ENCODE data around the gene KRT80. TPM values are rescaled to one million over a fixed set of nuclear protein-coding genes. Genes with fewer than 3 reads are reported as not detected.

Gene KRT80
- total RNA-seq, 1 donor from 2014 or later, result 10.7 TPM

GRCh38 chr12:52148464-52149181 lies 43.2 kb downstream of the KRT80 start:
- no peak for DNase-seq (ENCODE audit: low spot score)
- Mint-ChIP-seq H3K9me3 (ENCODE audit: low read depth) (no peaks in the 10 kb centered on the region), H3K36me3 (ENCODE audit: low read depth) (no peaks in the 10 kb centered on the region), H3K27ac (ENCODE audit: unreplicated experiment) (peak overlapping the region; percentile 93), H3K27me3 (ENCODE audit: low read depth) (no peaks in the 10 kb centered on the region), H3K4me1 (ENCODE audit: low read depth) (peaks cover 70% of the 10 kb centered on the region), H3K4me3 (ENCODE audit: unreplicated experiment) (no peak overlapping the region)
- TF ChIP-seq, protein P1, sequence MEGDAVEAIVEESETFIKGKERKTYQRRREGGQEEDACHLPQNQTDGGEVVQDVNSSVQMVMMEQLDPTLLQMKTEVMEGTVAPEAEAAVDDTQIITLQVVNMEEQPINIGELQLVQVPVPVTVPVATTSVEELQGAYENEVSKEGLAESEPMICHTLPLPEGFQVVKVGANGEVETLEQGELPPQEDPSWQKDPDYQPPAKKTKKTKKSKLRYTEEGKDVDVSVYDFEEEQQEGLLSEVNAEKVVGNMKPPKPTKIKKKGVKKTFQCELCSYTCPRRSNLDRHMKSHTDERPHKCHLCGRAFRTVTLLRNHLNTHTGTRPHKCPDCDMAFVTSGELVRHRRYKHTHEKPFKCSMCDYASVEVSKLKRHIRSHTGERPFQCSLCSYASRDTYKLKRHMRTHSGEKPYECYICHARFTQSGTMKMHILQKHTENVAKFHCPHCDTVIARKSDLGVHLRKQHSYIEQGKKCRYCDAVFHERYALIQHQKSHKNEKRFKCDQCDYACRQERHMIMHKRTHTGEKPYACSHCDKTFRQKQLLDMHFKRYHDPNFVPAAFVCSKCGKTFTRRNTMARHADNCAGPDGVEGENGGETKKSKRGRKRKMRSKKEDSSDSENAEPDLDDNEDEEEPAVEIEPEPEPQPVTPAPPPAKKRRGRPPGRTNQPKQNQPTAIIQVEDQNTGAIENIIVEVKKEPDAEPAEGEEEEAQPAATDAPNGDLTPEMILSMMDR (IDR thresholded peaks at IDR 0.05), result no peak

- peaks cover 73% of the 10 kb centered on the region for H3K4me1 Mint-ChIP-seq (ENCODE audit: low read depth)
- no peak overlapping the region for H3K4me3 Mint-ChIP-seq (ENCODE audit: unreplicated experiment)
- no peak for DNase-seq (ENCODE audit: low spot score)
- peak overlapping the region; percentile 93 for H3K27ac Mint-ChIP-seq (ENCODE audit: unreplicated experiment)
- H3K27me3 Mint-ChIP-seq (ENCODE audit: low read depth), result no peaks in the 10 kb centered on the region
- H3K36me3 Mint-ChIP-seq (ENCODE audit: low read depth), result no peaks in the 10 kb centered on the region
- TF ChIP-seq, protein P1 (IDR thresholded peaks at IDR 0.05), result no peak
- H3K9me3 Mint-ChIP-seq (ENCODE audit: low read depth), result no peaks in the 10 kb centered on the region
Measured at GRCh38 chr12:52147964-52148463, 43.8 kb downstream of the KRT80 start.

GRCh38 chr12:52147367-52147963 lies 44.3 kb downstream of the KRT80 start:
- Mint-ChIP-seq H3K36me3 (ENCODE audit: low read depth) (no peaks in the 10 kb centered on the region), H3K9me3 (ENCODE audit: low read depth) (no peaks in the 10 kb centered on the region), H3K4me3 (ENCODE audit: unreplicated experiment) (no peak overlapping the region), H3K27me3 (ENCODE audit: low read depth) (no peaks in the 10 kb centered on the region), H3K27ac (ENCODE audit: unreplicated experiment) (peak overlapping the region; percentile 93), H3K4me1 (ENCODE audit: low read depth) (peaks cover 70% of the 10 kb centered on the region)
- DNase-seq (ENCODE audit: low spot score), result peak; percentile 99
- TF ChIP-seq, protein P1 (IDR thresholded peaks at IDR 0.05), result no peak

- Mint-ChIP-seq H3K27me3 (ENCODE audit: low read depth) (no peaks in the 10 kb centered on the region), H3K4me3 (ENCODE audit: unreplicated experiment) (no peak overlapping the region), H3K27ac (ENCODE audit: unreplicated experiment) (peak overlapping the region; percentile 93), H3K36me3 (ENCODE audit: low read depth) (no peaks in the 10 kb centered on the region), H3K9me3 (ENCODE audit: low read depth) (no peaks in the 10 kb centered on the region), H3K4me1 (ENCODE audit: low read depth) (peaks cover 69% of the 10 kb centered on the region)
- no peak for DNase-seq (ENCODE audit: low spot score)
- TF ChIP-seq, protein P1 (IDR thresholded peaks at IDR 0.05), result no peak
Measured at GRCh38 chr12:52146822-52147366, 44.9 kb downstream of the KRT80 start.

DNA sequence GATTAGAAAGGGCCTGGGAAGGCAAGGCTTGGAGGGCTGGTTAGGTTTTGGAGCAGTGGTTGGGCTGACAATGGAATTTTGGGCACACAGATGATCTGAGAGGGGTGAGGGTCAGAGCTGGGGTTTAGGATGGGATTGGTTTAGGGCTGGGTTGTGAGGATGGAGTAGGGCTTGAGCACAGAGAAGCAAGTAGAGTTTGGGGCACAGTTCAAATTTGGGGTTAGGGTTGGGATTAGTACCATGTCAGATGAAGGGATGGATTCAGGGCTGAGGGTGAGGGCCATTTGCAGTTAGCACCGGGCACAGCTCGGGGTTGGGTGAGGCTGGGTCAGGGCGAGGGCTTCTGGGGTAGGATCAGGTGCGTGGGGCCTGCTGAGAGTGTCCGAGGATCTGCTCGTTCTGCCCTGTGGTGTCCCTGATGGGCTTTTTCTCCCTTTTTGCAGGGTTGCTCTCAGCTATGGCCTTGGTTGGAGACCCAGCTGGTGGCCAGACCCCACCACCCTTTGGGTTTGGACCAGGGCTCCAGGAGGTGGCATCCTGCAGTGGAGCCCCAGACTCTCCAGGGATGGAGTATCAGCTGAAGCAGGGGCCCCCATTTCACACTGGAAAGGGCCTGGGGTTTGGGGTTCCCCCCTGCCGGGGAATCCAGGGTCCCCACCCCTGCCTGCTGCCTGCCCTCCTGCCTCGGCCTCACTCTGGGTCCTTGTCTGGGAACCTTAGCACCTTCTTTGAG lies 45.6 kb downstream of the KRT80 start:
- Mint-ChIP-seq H3K27me3 (ENCODE audit: low read depth) (no peaks in the 10 kb centered on the region), H3K9me3 (ENCODE audit: low read depth) (no peaks in the 10 kb centered on the region), H3K4me1 (ENCODE audit: low read depth) (peaks cover 63% of the 10 kb centered on the region), H3K36me3 (ENCODE audit: low read depth) (no peaks in the 10 kb centered on the region), H3K27ac (ENCODE audit: unreplicated experiment) (peak overlapping the region; percentile 93), H3K4me3 (ENCODE audit: unreplicated experiment) (no peak overlapping the region)
- TF ChIP-seq, protein P1 (IDR thresholded peaks at IDR 0.05), result no peak
- no peak for DNase-seq (ENCODE audit: low spot score)
